Measurements from ENCODE around the gene ARL11.
"Not testable (repeated sequence)": the region's sequence is repeated elsewhere in the genome, so short reads cannot be mapped to it uniquely, and the experiment has no call there.

ARL11 gene

GRCh38 chr13:49627831-49628652, at the start of gene ARL11:
ARL11 (plus strand) TSS chr13:49628507; CDS start chr13:49630448, 1,941 bp downstream.
- peak in 1 of 2 donors; percentile 20 for DNase-seq (ENCODE audit: low read depth in 2 of 2)

- no peak for DNase-seq (ENCODE audit: low read depth in 2 of 2)
These were observed 48.8 kb upstream of the ARL11 start for GRCh38 chr13:49579501-49579900.

- no peak for DNase-seq (ENCODE audit: low read depth in 2 of 2)
These were observed 47.2 kb upstream of the ARL11 start for GRCh38 chr13:49580980-49581680.

- no peak for DNase-seq (ENCODE audit: low read depth in 2 of 2)
These were observed 43.5 kb upstream of the ARL11 start for GRCh38 chr13:49584771-49585182.

GRCh38 chr13:49585220-49586157, 42.8 kb upstream of the ARL11 start, which contains the start of gene RCBTB1:
RCBTB1 (minus strand) TSS chr13:49585558; CDS start chr13:49567279, 18,279 bp downstream.
- DNase-seq (ENCODE audit: low read depth in 2 of 2), result peak; percentile 16 to 40

- DNase-seq (ENCODE audit: low read depth in 2 of 2), result no peak
These were observed 41.6 kb upstream of the ARL11 start for GRCh38 chr13:49586717-49587116.

- DNase-seq (ENCODE audit: low read depth in 2 of 2), result no peak
These were observed 40.9 kb upstream of the ARL11 start for GRCh38 chr13:49587311-49587847.

- not testable (repeated sequence) for DNase-seq (ENCODE audit: low read depth in 2 of 2)
These were observed 37.6 kb upstream of the ARL11 start for GRCh38 chr13:49590714-49591113.

GRCh38 chr13:49593876-49594275, 34.4 kb upstream of the ARL11 start:
- not testable (repeated sequence) for DNase-seq (ENCODE audit: low read depth in 2 of 2)

- no peak for DNase-seq (ENCODE audit: low read depth in 2 of 2)
These were observed 33.7 kb upstream of the ARL11 start for GRCh38 chr13:49594576-49594975.

- no peak for DNase-seq (ENCODE audit: low read depth in 2 of 2)
These were observed 32.1 kb upstream of the ARL11 start for GRCh38 chr13:49596221-49596620.

- DNase-seq (ENCODE audit: low read depth in 2 of 2), result no peak
These were observed 31.2 kb upstream of the ARL11 start for GRCh38 chr13:49597043-49597641.

- DNase-seq (ENCODE audit: low read depth in 2 of 2), result no peak
These were observed 26.3 kb upstream of the ARL11 start for GRCh38 chr13:49602005-49602404.

GRCh38 chr13:49602615-49603014, 25.7 kb upstream of the ARL11 start:
- DNase-seq (ENCODE audit: low read depth in 2 of 2), result not testable (repeated sequence)

- no peak for DNase-seq (ENCODE audit: low read depth in 2 of 2)
These were observed 23.7 kb upstream of the ARL11 start for GRCh38 chr13:49604570-49604969.

- DNase-seq (ENCODE audit: low read depth in 2 of 2), result peak; percentile 49 to 53
These were observed 21.3 kb upstream of the ARL11 start for GRCh38 chr13:49606747-49607648.

- no peak for DNase-seq (ENCODE audit: low read depth in 2 of 2)
These were observed 20.5 kb upstream of the ARL11 start for GRCh38 chr13:49607761-49608160.

- DNase-seq (ENCODE audit: low read depth in 2 of 2), result no peak
These were observed 19.5 kb upstream of the ARL11 start for GRCh38 chr13:49608651-49609331.

- DNase-seq (ENCODE audit: low read depth in 2 of 2), result no peak
These were observed 18.1 kb upstream of the ARL11 start for GRCh38 chr13:49610176-49610575.

Measured in stimulated activated CD4-positive, alpha-beta T cell treated with anti-CD3 and anti-CD28 coated beads, Interleukin-1b, Interleukin-23, amount 100 ng/mL, for 1 hour (primary cell).